GM19023 (cell line): ENCODE results near the gene KIF1B.

Experiments used
- ATAC-seq: cut with Tn5 transposase; IDR thresholded peaks from one replicate; pipeline ENCODE4 v1.9.1; 2021; ENCODE audit warnings: mild to moderate bottlenecking, moderate library complexity; ENCODE audit not compliant: unreplicated experiment

Gene KIF1B

DNA sequence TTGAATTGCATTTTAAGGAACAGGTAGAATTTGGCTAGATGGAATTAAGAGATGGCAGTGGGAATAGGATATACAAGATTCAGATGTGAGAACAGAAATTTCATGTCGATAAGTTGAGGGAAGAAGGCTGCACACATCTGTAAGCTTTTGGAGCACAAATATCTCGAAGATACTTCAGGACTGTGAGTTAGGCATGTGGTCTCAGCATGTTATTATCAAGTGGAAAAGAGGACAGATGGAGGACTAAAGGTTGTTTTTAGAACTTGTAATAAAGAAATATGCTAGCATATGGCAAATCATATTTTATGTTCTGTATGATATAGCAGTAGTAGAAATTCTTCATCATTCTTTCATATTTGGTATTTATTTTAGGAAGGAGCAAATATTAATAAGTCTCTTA lies 61.5 kb downstream of the KIF1B start:
- no peak for ATAC-seq

DNA sequence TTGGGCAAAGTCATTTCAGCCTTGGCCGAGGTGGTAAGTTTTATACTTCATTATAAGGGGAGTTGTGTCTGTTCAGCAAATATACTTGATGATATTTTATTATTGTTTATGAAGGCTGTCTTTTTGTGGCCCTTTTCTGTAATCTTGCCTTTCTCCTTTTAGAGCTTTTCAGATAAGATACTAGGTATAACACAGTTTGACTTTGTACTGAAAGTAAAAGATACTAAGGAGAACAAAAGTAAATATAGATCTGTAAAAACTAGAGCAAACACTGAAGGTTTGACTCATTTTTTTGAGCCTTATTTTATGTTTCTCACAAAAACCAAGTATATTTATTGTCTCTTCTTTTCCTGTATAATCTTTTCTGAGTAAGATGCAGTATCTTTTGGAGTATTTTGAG lies 61.9 kb downstream of the KIF1B start:
- no peak for ATAC-seq

DNA sequence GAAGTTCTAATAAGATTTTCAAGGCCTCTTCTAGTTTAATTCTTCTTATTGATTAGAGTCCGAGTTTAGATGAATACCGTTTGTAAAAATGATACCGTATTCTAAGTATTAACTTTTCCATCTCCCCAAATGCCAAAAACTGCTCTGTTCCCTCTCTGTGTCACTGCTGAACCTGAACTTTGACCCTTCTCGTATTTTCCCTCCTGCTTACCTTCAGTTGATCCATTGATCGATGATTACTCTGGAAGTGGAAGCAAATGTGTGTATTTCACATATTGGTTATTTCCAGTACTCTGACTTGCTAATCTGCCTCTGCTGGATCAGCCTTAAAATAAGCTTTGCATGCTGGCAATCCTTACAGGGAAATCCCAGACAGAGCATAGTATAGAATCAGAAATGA lies 68.5 kb downstream of the KIF1B start:
- ATAC-seq = no peak

DNA sequence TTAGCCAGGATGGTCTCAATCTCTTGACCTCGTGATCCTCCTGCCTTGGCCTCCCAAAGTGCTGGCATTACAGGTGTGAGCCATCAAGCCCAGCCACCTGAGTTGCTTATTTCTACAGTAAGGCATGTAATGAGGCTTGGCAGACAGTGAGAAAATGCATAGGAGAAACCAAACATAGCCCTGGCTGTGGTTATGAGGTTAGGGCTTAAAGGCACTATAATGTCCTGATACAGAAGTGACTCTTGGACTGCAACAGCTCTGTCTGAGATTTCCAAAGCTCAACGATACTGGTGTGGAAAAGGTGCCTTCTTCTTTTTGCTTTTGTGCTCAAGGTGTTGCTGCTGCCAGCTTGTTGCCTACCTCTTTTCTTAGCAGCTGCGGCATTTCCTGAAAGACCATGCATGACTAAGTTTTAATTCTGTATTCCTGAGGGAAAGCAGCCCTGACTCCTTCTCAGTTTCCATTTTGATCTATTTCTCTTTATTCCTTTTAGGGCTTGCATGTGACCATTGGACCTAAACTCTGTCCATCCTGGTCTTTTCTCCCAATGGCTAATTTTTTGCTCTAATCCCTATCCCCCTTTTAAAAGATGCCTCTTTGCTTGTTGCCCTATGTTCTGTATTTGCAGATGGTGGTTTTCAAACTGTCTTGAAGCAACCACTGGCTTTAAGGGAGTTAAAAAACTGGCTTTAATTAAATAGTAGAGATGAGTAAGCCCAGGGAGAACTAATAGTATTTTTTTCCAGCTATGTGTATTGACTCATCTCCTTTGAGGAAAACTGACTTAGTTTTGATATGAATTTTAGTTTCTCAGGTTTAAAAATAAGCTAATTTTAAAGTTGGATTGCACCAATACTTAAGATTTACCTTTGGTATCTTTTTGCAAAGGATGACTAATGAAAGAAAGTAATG lies 70.3 kb downstream of the KIF1B start:
- no peak for ATAC-seq

DNA sequence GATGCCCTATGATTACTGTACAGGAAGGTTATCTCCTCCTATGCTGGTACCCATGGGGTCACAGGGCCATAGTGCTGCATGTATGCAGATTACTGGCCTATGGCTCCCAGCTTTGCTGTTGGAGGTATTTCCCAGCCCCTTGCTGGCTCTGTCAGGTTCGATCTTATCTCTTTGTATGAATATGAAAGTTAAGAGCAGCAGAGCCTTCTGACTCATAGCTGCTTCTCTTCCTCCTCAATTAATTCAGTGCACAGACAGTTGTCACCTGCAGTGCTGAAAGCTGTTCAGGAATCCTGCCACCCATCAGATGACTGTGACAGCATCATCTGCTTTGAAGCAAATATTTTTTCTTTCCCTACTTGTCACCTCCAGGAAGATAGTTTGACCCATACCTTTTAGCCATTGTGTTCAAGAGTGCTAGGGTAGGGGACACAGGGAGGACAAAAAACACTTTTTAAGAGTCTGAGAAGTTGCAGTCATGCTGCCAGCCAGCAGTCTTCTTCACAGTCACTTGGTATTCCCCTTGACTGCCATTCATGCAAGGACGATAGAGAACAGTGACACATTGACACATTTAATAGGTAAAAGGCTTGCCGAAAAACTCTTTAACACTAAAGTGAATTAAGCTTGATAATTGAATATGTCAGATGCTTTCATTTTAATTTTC lies 73.1 kb downstream of the KIF1B start:
- ATAC-seq = no peak

DNA sequence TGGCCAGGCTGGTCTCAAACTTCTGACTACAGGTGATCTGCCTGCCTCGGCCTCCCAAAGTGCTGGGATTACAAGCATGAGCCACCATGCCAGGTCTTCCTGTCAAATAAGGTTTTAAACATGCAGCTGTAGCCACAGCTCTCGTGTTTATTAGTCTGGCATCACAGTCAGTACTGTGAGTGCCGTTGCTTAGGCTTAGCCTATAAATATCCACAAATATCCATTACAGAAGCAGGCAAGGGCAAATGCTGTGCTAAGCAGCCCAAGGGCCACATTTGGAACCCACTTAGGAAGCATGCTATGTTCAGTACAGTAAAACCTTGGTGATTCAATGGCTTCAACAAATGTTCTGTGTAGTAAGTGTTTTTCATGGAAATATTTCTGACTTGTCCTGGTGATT lies 75.9 kb downstream of the KIF1B start:
- no peak for ATAC-seq

DNA sequence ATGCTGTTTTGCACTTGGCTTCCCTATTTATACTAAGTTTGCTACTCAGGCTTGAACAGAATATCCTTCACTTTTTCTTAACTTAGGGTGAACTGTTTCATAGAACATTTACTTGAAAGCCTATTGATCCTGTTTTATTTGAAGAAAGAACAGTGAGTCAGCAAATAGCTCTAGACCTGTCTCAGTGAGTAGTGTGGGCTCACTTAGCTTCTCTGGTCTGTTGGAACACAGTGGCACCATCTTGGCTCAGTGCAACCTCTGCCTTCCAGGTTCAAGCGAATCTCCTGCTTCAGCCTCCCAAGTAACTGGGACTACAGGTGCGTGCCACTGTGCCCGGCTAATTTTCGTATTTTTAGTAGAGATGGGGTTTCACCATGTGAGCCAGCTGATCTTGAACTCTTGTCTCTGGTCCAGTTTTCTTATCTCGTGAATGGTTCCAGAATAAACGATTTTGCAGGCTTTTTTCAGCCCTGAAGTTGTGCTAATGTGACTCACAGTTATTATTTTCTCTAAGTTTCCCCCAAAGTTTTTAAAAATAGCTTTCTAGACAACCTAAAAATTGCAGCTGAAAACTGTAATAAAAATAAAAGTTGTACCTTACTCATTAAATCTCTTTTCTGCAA lies 76.8 kb downstream of the KIF1B start:
- no peak for ATAC-seq

DNA sequence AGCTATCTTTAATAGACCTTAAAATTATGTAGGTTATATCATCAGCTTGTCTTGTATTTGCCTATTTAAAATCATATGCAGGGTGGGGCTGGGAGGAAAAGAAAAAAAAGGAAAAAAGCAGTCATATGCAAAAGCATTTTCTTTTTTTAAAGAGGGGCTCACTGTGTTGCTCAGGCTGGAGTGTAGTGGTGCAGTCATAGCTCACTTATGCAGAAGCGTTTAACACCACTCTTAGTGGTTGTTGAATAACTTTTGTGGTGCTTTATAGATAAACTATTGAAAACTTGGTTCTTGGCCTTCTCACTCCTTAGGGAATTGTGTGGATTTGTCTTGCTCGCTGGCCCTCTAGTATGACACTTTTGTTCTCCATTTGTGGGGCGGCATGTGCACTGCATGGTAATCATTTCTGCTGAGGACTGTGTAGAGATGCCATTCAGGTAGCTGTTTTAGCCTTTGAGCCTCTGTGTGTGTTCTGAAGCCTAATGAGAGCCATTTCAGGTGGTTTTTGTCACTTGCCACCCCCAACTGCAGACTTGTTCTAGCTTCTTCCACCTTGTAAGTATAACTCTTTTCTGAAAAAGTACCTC lies 77.8 kb downstream of the KIF1B start:
- ATAC-seq = no peak

DNA sequence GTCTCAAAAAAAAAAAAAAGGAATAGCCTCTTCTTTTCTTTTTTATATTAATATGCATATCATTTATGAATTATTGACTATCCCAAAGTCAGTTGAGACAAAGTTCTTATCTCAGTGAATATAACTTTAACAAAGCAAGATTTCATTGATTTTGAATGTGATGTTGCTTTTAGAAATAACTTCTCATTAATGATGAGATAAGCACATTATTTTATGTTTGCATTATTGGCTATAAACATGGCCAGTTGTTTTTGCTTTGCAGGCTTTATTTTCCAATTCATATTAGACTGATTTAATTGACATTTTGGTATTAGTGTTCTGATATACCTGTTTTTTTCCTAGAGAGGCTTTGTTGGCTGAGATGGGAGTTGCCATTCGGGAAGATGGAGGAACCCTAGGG lies 81.3 kb downstream of the KIF1B start:
- ATAC-seq = no peak

DNA sequence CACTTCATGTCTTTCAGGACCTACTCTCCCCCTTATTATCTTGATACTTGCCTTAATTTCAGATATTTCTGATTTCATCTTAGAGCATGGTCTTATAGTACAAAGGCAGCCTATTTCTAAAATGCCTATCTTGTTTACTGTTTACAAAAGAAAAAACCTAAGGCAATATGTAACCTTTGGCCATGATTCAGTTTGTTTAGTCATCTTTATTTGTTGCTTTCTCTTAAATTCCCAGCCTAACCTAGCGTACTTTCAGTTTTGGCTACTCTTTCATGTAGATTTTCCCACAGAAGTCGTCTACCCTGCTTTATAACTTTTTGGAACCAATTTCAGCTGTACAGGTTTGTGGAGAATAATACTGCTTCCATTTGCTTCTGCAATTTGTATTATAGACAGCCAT lies 81.8 kb downstream of the KIF1B start:
- no peak for ATAC-seq

DNA sequence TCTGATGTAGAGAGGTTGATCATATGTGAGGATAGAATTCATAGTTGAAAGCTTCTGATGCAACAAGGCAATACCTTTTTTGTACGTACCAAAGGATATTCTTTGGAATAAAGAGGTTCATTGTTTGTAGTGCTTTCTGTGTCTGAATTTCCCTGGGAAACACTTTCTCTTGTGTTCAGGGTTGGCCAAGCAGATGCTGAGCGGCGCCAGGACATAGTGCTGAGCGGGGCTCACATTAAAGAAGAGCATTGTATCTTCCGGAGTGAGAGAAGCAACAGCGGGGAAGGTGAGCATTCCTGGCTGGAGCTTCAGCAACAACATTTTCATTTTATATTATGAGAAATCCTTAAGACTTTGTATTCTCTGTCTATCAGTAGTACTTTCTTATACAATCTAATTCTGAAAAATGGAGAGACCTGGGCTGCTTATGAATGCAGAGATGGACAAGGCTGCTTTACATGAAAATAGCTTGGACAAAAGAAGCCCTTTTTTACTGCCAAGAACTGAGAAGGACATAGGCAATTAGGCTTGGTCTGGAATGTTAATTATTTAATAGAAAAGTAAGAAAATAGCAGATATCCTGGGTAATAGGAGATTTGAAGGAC lies 85.2 kb downstream of the KIF1B start:
- no peak for ATAC-seq

DNA sequence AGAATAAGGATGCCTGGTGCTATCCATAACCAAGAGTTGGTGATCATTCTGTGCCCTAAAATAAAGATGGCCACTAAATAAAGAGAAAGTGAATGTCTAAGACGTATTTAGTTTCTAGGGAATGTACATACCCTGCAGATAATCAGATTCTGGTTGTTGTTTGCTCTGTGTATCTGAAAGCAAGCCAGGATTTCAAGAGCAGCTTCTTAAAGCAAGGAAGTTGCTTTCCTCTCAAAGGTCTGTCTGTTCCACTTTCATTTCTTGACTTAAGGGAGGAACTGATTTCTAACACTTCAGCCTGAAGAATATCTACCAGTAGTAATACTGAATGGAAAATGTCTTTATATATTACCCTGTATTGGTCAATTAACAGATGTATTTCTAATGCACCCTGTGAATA lies 88.8 kb downstream of the KIF1B start:
- no peak for ATAC-seq

DNA sequence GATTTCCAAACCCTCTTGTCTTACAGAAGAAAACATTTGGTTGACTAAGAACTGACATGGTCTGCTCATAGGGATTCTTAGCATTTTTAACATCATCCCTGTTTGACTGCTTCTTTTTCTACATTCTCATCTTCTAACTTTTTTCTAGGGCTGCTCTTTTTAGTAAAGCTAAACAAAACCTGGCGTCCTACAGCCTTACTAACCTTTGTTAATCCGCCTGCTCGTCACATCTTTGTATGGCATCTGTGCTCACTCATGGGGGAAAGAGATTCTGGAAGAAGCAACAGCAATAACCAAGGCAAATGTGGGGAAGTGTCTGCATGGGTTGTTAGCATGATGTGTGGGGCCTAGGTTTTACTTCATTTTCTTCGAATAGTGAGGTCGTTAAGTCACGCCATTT lies 92.0 kb downstream of the KIF1B start:
- no peak for ATAC-seq

DNA sequence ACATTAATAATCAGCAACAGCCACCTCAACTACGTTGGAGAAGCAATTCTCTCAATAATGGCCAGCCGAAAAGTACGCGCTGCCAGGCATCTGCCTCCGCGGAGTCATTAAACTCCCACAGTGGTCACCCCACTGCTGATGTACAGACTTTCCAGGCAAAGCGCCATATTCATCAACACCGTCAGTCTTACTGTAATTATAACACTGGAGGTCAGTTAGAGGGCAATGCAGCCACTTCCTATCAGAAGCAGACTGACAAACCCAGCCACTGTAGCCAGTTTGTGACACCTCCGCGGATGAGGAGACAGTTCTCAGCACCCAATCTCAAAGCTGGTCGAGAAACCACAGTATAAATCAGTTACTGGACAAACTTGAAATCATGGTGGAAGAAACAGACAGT lies 93.9 kb downstream of the KIF1B start:
- ATAC-seq = no peak

DNA sequence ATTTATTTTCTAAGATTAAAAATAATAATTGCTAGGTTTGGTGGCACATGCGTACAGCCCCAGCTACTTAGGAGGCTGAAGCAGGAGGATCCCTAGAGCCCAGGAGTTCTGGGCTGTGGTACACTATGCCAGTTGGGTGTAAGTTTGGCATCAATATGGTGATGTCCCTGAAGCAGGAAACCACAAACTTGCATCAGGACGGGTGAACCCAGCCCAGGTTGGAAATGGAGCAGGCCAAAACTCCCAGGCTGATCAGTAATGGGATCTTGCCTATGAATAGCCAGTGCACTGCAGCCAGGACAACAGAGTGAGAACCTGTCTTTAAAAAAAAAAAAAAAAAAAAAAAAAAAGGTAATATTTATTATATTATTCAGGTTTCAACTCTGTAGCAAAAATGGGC lies 96.1 kb downstream of the KIF1B start:
- no peak for ATAC-seq

DNA sequence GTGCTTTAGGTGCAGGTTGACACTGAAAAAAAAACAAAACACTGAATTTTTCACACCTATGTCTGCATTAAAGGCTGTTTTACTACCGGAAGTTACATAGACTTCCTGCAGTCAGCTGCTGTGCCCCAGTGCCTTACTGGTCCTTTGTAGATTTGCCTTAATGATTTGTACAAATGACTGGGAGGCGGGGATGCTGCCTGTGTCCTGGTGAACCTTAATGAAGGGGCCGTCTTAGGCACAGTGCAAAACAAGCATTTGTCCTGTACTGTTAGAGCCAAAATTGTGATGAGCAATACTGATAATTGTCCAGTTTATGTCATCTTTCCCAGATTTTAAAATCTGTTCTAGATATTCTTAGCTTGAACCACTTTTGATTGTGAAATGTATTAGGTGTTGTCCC lies 97.6 kb downstream of the KIF1B start:
- no peak for ATAC-seq

DNA sequence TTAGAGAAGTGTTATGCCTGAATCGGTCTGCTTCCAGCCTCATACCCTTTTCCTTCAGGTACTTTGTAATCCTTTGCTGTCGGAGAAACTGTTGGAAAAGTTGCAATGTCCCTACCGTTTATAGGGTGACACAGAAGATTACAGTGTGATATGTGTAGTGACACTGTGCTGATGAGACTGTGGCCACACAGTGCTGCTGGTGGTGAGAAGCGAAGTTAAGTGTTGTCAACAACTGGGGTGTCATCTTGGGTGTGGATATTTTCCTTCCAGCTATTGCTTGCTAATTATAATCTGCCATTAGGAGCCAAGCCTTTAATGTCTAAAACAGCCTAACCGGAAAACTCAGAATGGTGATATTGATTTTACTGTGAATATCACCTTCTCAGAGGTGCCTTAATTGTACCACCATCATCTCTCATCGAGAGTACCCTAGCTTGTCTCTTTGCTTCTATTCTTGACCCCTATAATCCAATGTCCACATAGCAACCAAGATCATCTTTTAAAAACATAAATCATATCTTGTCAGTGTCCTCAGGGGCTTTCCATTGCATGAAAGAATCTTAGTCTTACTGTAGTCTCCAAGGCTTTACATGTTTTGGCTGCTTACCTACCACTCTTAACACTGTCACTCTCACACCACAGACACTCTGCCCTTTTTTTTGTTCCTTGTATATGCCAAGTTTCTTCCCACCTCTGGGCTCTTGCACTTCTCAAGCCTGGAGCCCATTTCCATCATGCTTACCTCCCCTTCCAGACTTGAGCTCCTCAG lies 99.1 kb downstream of the KIF1B start:
- no peak for ATAC-seq

DNA sequence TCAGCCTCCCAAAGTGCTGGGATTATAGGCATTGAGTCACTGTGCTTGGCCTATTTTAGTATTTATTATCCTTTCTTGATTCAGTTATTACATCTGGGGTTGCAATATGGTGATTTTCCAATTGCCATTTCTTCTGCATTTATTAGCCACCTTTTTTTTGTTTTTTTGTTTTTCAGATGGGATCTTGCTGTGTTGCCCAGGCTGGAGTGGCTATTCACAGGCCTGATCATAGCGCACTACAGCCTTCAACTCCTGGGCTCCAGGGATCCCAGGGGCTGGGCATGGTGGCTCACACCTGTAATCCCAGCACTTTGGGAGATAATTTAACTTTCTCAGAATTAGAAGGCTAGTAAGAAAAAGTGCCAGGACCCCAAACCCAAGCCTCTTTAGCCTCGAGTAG lies 106.4 kb downstream of the KIF1B start:
- ATAC-seq = no peak

DNA sequence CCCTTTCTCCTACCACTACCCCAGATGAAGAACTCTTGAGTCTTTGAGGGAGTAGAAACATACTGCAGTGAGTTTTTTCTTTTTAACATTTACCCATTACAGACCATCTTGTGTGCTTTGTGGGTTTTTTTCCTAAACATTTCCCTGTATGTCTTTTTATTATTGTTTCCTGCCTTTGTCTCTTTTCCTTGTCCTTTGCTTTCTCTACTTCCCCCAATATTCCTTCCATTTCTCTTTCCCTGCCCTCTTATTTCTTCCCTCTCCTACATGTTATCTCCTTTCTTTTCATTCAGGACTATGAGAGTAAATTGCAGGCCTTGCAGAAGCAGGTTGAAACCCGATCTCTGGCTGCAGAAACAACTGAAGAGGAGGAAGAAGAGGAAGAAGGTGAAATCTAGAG lies 109.4 kb downstream of the KIF1B start:
- no peak for ATAC-seq

DNA sequence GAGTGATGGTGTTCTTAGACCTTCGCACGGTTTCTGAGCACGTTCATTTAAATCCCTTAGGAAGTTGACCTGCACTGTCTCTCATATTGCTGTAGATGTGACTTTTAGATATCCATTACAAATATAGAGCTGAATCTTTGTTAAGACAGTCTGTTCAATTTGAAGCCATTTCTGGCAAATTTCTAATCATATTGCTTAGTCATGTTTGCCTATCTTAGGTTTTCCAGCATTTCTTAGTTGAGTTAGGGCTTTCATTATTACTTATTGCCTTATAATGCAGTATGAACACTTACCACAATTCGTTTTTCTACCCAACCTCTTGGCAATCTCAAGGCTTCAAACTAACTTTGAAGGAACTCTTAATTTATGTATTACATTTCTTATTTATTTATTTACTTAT lies 110.0 kb downstream of the KIF1B start:
- ATAC-seq = no peak

DNA sequence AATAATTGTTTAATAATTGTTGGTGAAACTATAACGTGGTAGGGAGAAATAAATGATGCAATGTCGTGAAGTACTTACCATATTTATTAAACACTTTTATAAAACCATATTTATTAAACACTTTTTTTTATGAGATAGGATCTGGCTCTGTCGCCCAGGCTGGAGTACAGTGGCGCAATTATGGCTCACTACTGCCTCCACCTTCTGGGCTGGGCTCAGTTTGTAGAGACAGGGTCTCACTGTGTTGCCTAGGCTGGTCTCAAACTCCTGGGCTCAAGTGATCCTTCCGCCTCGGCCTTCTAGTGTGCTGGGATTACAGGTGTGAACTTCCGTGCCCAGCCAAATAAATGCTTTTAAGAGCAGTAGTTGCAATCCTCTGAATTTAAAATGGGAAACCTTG lies 112.5 kb downstream of the KIF1B start:
- ATAC-seq = no peak
